Esophagus squamous epithelium (tissue), 4 donors: Measurements from ENCODE around the gene FAM72C.
"Not testable (repeated sequence)": the region's sequence is repeated elsewhere in the genome, so short reads cannot be mapped to it uniquely, and the experiment has no call there.

ENCODE experiments used
- CTCF ChIP-seq, 6 experiments: fragments of 450-650 bp in 4 of 6; fragments of 200-600 bp in 2 of 6; sonication (generic) in 2 of 6; IDR thresholded peaks; one replicate each; pipeline ENCODE4 v1.5.1; 2016 to 2019; ENCODE audit warnings: antibody characterized with exemption in 6 of 6, mild to moderate bottlenecking in 4 of 6, moderate library complexity in 4 of 6
- POLR2A ChIP-seq, 4 donors: fragments of 450-650 bp; IDR thresholded peaks; one replicate each; pipeline ENCODE4 v1.6.1; 2017; ENCODE audit warnings: antibody characterized with exemption in 4 of 4, mild to moderate bottlenecking in 4 of 4, moderate library complexity in 3 of 4

- TF ChIP-seq CTCF, POLR2A (IDR thresholded peaks at IDR 0.05): not testable (repeated sequence)
Measured at GRCh38 chr1:143974416-143974815, 2.6 kb upstream of the FAM72C start.
